RWPE1 (cell line): Measurements from ENCODE around the gene GAL3ST1.
"Not testable (repeated sequence)": the region's sequence is repeated elsewhere in the genome, so short reads cannot be mapped to it uniquely, and the experiment has no call there.

Experiments used
- CTCF ChIA-PET: fragments of 350-600 bp; sonication (Branson Sonifier 250); formaldehyde crosslinking; extraction: SDS; loops from one replicate; lab custom pipeline; 2021; lab: Yijun Ruan, JAX
- POLR2A ChIA-PET: fragments of 400-600 bp; formaldehyde crosslinking; extraction: SDS; loops from one replicate; lab custom pipeline; 2020; ENCODE audit warnings: antibody characterized with exemption; ENCODE audit not compliant: low non-redundant PET; lab: Yijun Ruan, JAX
- DNase-seq: peaks from one replicate; pipeline ENCODE4 v3.0.0; 2012; ENCODE audit warnings: low spot score
- H3K27ac ChIP-seq: fragments of 450-650 bp; 2 replicates; pipeline ENCODE4 v1.5.1; 2017
- CTCF ChIP-seq: fragments of 450-650 bp; conservative IDR thresholded peaks from 2 replicates; pipeline ENCODE4 v1.5.1; 2017; ENCODE audit warnings: low read depth, mild to moderate bottlenecking

Gene GAL3ST1

GRCh38 chr22:30541961-30542810 is 32.3 kb downstream of the GAL3ST1 start:
- TF ChIP-seq CTCF, result no peak
- POLR2A ChIA-PET, result no interaction called here
- H3K27ac ChIP-seq, result no peak overlapping the region
- DNase-seq, result no peak
- CTCF ChIA-PET, result no interaction called here

- CTCF ChIA-PET, H3K27ac ChIP-seq, DNase-seq, POLR2A ChIA-PET: not testable (repeated sequence)
Observed at GRCh38 chr22:30541511-30541910, 33.0 kb downstream of the GAL3ST1 start.

GRCh38 chr22:30539368-30539767 is 35.1 kb downstream of the GAL3ST1 start:
- ChIA-PET POLR2A (no interaction called here), CTCF (no interaction called here)
- DNase-seq, result no peak
- no peak overlapping the region for H3K27ac ChIP-seq
- TF ChIP-seq CTCF, result no peak

- ChIA-PET POLR2A (no interaction called here), CTCF (no interaction called here)
- no peak overlapping the region for H3K27ac ChIP-seq
- no peak for TF ChIP-seq CTCF
- DNase-seq, result no peak
Observed at GRCh38 chr22:30538280-30538679, 36.2 kb downstream of the GAL3ST1 start.

- CTCF ChIA-PET, result interaction anchor here (0.6 kb wide), 1 partner anchor 38 kb away, joined by 3 read pairs; no protein-coding TSS in a partner anchor
- H3K27ac ChIP-seq, result no peak overlapping the region
- POLR2A ChIA-PET, result no interaction called here
- DNase-seq, result no peak
- TF ChIP-seq CTCF, result no peak
Observed at GRCh38 chr22:30537083-30537731, 37.3 kb downstream of the GAL3ST1 start.

GRCh38 chr22:30535182-30535581 is 39.3 kb downstream of the GAL3ST1 start:
- H3K27ac ChIP-seq, result no peak overlapping the region
- CTCF ChIA-PET, result no interaction called here
- no peak for TF ChIP-seq CTCF
- DNase-seq, result no peak
- POLR2A ChIA-PET, result no interaction called here
